GM23248 (cell line): ENCODE data around the gene FAM241B. TPM values are rescaled to one million over a fixed set of nuclear protein-coding genes. Genes with fewer than 3 reads are reported as not detected.

Experiments used
- DNase-seq: peaks from one replicate; pipeline ENCODE4 v3.0.0-alpha.2; 2015
- H2AFZ ChIP-seq: fragments of 200-600 bp; sonication (generic); 2 replicates; pipeline ENCODE4 v1.6.1; 2016; ENCODE audit warnings: antibody characterized with exemption
- H3F3A ChIP-seq: fragments of 200-600 bp; sonication (generic); 2 replicates; pipeline ENCODE4 v1.6.1; 2016; ENCODE audit warnings: mild to moderate bottlenecking, antibody characterized with exemption, mixed run types; ENCODE audit not compliant: insufficient read depth
- H3K27ac ChIP-seq: fragments of 200-600 bp; sonication (generic); 2 replicates; pipeline ENCODE4 v1.5.1; 2016; ENCODE audit warnings: mild to moderate bottlenecking
- H3K27me3 ChIP-seq: fragments of 200-600 bp; sonication (generic); replicated peaks from 2 replicates; pipeline ENCODE4 v1.6.1; 2016; ENCODE audit warnings: mild to moderate bottlenecking; ENCODE audit not compliant: insufficient read depth
- H3K36me3 ChIP-seq: fragments of 200-600 bp; sonication (generic); 2 replicates; pipeline ENCODE4 v1.6.1; 2016; ENCODE audit warnings: low read depth, mild to moderate bottlenecking
- H3K4me1 ChIP-seq: fragments of 200-600 bp; sonication (generic); 2 replicates; pipeline ENCODE4 v1.6.1; 2016; ENCODE audit warnings: mild to moderate bottlenecking; ENCODE audit not compliant: insufficient read depth
- H3K4me2 ChIP-seq: fragments of 200-600 bp; sonication (generic); one replicate; pipeline ENCODE4 v1.6.1; 2016; ENCODE audit warnings: mild to moderate bottlenecking; ENCODE audit not compliant: unreplicated experiment
- H3K4me3 ChIP-seq: fragments of 200-600 bp; sonication (generic); 2 replicates; pipeline ENCODE4 v1.5.1; 2016; ENCODE audit warnings: mild to moderate bottlenecking
- H3K79me2 ChIP-seq: fragments of 200-600 bp; sonication (generic); 2 replicates; pipeline ENCODE4 v1.6.1; 2016; ENCODE audit warnings: mild to moderate bottlenecking; ENCODE audit not compliant: insufficient read depth
- H3K9ac ChIP-seq: fragments of 200-600 bp; sonication (generic); 2 replicates; pipeline ENCODE4 v1.6.1; 2016; ENCODE audit warnings: mild to moderate bottlenecking
- H3K9me2 ChIP-seq: fragments of 200-600 bp; sonication (generic); 2 replicates; pipeline ENCODE4 v1.6.1; 2016; ENCODE audit warnings: mixed run types, mild to moderate bottlenecking, moderate library complexity; ENCODE audit not compliant: insufficient read depth
- H3K9me3 ChIP-seq: fragments of 200-600 bp; sonication (generic); one replicate; pipeline ENCODE4 v1.6.1; 2017; ENCODE audit warnings: low read depth
- H4K20me1 ChIP-seq: fragments of 200-600 bp; sonication (generic); 2 replicates; pipeline ENCODE4 v1.6.0; 2016; ENCODE audit not compliant: insufficient read depth
- EZH2 ChIP-seq: fragments of 200-600 bp; sonication (generic); IDR thresholded peaks from 2 replicates; pipeline ENCODE4 v1.6.1; 2018; ENCODE audit warnings: antibody characterized with exemption, mild to moderate bottlenecking; ENCODE audit not compliant: insufficient read depth, poor library complexity, severe bottlenecking
- EZH2phosphoT487 ChIP-seq: fragments of 200-600 bp; sonication (generic); IDR thresholded peaks from 2 replicates; pipeline ENCODE4 v1.6.1; 2018; ENCODE audit warnings: antibody characterized with exemption, moderate library complexity, mild to moderate bottlenecking, low read depth; ENCODE audit not compliant: insufficient read depth
- WGBS, 2 experiments: methylation state at CpG; one replicate each; pipeline ENCODE4 v1.1.6; 2015 to 2017; ENCODE audit warnings: low lambda C conversion rate in 2 of 2, low coverage in 1 of 2; ENCODE audit errors: missing lambda C conversion rate in 2 of 2; 5-methylcytosine and 5-hydroxymethylcytosine counted together
- in situ Hi-C: fragments of 300-500 bp; cut with MboI; formaldehyde crosslinking; loops from 2 replicates; pipeline ENCODE4 v1.15.0; 2020
- polyA plus RNA-seq: library from polyadenylated mRNA; unstranded; fragments of >200 nt; fragmentation: Nextera tagmentation; extraction: Ambion mirVana; gene quantifications from 2 replicates; pipeline ENCODE4 v1.2.1, GENCODE V29; 2016
- total RNA-seq: library from RNA; depleted of rRNA; stranded (reverse); fragments of >200 nt; shearing (Covaris generic); gene quantifications from 2 replicates; pipeline ENCODE4 v1.2.3, GENCODE V29; 2014

The FAM241B gene
- total and polyA plus RNA-seq, 2 experiments from 2014 or later: 0.18 TPM; not detected in 1

GRCh38 chr10:69677985-69678654, 48.1 kb downstream of the FAM241B start:
- no peak overlapping the region for H3K4me2 ChIP-seq
- WGBS, 2 experiments: 5 to 7% methylated on average over 20 of the region's 20 CpGs
- no peak overlapping the region for H3K4me3 ChIP-seq
- H3K36me3 ChIP-seq: no peaks in the 10 kb centered on the region
- no peaks in the 10 kb centered on the region for H3K9me3 ChIP-seq
- DNase-seq: no peak
- H3K9me2 ChIP-seq: no peaks in the 10 kb centered on the region
- H3K27ac ChIP-seq: no peak overlapping the region
- no peaks in the 10 kb centered on the region for H4K20me1 ChIP-seq
- TF ChIP-seq EZH2phosphoT487 (no peak), EZH2 (peak; percentile 79)
- H3F3A ChIP-seq: no peaks in the 10 kb centered on the region
- in situ Hi-C loops: no loop called here
- H2AFZ ChIP-seq: no peak overlapping the region
- H3K9ac ChIP-seq: no peak overlapping the region
- H3K79me2 ChIP-seq: no peaks in the 10 kb centered on the region
- H3K27me3 ChIP-seq: peaks cover 82% of the 10 kb centered on the region
- H3K4me1 ChIP-seq: no peaks in the 10 kb centered on the region

GRCh38 chr10:69679736-69680135, 49.7 kb downstream of the FAM241B start:
- H2AFZ ChIP-seq: no peak overlapping the region
- no peak overlapping the region for H3K9ac ChIP-seq
- H3K27me3 ChIP-seq: peaks cover 85% of the 10 kb centered on the region
- TF ChIP-seq EZH2 (no peak), EZH2phosphoT487 (no peak)
- in situ Hi-C loops: no loop called here
- no peaks in the 10 kb centered on the region for H4K20me1 ChIP-seq
- no peaks in the 10 kb centered on the region for H3K4me1 ChIP-seq
- H3F3A ChIP-seq: no peaks in the 10 kb centered on the region
- no peak overlapping the region for H3K4me2 ChIP-seq
- DNase-seq: no peak
- H3K79me2 ChIP-seq: no peaks in the 10 kb centered on the region
- WGBS, 2 experiments: 18 to 24% methylated on average over 9 of the region's 9 CpGs
- H3K4me3 ChIP-seq: no peak overlapping the region
- H3K9me2 ChIP-seq: no peaks in the 10 kb centered on the region
- no peaks in the 10 kb centered on the region for H3K36me3 ChIP-seq
- no peak overlapping the region for H3K27ac ChIP-seq
- no peaks in the 10 kb centered on the region for H3K9me3 ChIP-seq

- Histone ChIP-seq H3K9ac (no peak overlapping the region), H4K20me1 (no peaks in the 10 kb centered on the region), H3K9me2 (no peaks in the 10 kb centered on the region), H3F3A (no peaks in the 10 kb centered on the region), H3K9me3 (no peaks in the 10 kb centered on the region), H3K79me2 (no peaks in the 10 kb centered on the region), H3K36me3 (no peaks in the 10 kb centered on the region), H3K4me2 (no peak overlapping the region), H3K4me1 (no peaks in the 10 kb centered on the region), H3K4me3 (no peak overlapping the region), H3K27ac (no peak overlapping the region), H3K27me3 (peaks cover 86% of the 10 kb centered on the region), H2AFZ (no peak overlapping the region)
- in situ Hi-C loops: no loop called here
- 3 to 7% methylated on average over 4 of the region's 4 CpGs for WGBS, 2 experiments
- TF ChIP-seq EZH2phosphoT487 (no peak), EZH2 (no peak)
- no peak for DNase-seq
Measured at GRCh38 chr10:69680610-69681009, 50.6 kb downstream of the FAM241B start.

- H3K4me2 ChIP-seq: no peak overlapping the region
- H3F3A ChIP-seq: no peaks in the 10 kb centered on the region
- in situ Hi-C loops: no loop called here
- H3K9me3 ChIP-seq: no peaks in the 10 kb centered on the region
- H3K27me3 ChIP-seq: peaks cover 77% of the 10 kb centered on the region
- H3K36me3 ChIP-seq: no peaks in the 10 kb centered on the region
- H4K20me1 ChIP-seq: no peaks in the 10 kb centered on the region
- TF ChIP-seq EZH2 (no peak), EZH2phosphoT487 (no peak)
- H3K9ac ChIP-seq: no peak overlapping the region
- no peaks in the 10 kb centered on the region for H3K9me2 ChIP-seq
- no peak overlapping the region for H2AFZ ChIP-seq
- no peak overlapping the region for H3K4me3 ChIP-seq
- H3K79me2 ChIP-seq: no peaks in the 10 kb centered on the region
- no peak overlapping the region for H3K27ac ChIP-seq
- 31 to 48% methylated on average over 6 of the region's 6 CpGs for WGBS, 2 experiments
- DNase-seq: no peak
- no peaks in the 10 kb centered on the region for H3K4me1 ChIP-seq
Measured at GRCh38 chr10:69681436-69681835, 51.4 kb downstream of the FAM241B start.
